GM21515 (cell line): Measurements from ENCODE around the gene VKORC1.

Experiments used
- ATAC-seq: cut with Tn5 transposase; IDR thresholded peaks from one replicate; pipeline ENCODE4 v1.9.1; 2021; ENCODE audit not compliant: unreplicated experiment

Gene VKORC1

DNA sequence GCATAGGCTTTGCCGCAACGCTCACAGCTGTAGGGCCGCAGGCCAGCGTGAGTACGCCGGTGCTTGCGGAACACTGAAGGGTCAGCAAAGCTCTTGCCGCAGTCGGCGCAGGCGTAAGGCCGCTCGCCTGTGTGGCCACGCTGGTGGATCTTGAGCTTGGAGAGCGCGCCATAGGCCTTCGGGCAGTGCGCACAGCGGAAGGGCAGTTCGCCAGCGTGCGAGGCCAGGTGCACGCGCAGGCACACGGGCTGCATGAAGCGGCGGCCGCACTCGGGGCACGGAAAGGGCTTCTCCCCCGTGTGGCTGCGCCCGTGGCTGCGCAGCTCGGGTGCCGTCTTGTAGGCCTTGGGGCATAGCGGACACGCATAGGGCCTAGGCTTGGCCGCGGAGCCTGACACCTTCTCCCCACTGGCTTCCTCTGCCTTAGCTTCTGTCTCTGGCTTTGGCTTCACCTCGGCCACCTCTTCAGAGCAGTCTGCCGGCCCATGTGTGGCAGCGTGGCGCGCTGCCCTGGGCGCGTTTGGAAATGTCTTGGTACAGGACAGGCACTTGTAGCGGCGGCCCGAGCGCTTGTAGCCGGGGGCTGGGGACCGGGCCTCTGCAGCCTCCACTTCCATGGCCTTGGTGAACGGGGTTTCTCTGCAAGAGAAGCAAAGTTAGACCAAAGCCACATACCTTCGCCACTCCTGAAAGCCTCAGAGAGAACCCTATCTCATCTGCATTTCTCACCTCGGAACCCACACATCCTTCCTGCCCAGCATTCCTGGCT lies 30.6 kb downstream of the VKORC1 start:
- ATAC-seq: no peak

DNA sequence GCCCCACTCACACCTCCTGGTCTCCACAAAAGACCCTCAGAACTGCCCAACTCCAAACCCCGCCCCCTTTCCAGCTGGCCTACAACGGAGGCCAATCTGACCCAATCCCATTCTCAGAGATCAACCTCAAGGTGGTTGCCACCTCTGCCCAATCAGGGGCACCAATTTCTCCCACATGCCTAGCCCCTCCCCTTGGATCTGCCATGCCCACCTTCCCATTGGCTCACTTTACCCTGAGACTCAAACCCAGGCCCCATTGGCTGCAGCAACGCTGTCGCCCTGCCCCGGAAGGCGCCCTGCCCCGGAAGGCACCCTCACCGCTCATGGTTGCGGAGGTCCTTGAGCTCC lies 31.1 kb downstream of the VKORC1 start:
- ATAC-seq: no peak

DNA sequence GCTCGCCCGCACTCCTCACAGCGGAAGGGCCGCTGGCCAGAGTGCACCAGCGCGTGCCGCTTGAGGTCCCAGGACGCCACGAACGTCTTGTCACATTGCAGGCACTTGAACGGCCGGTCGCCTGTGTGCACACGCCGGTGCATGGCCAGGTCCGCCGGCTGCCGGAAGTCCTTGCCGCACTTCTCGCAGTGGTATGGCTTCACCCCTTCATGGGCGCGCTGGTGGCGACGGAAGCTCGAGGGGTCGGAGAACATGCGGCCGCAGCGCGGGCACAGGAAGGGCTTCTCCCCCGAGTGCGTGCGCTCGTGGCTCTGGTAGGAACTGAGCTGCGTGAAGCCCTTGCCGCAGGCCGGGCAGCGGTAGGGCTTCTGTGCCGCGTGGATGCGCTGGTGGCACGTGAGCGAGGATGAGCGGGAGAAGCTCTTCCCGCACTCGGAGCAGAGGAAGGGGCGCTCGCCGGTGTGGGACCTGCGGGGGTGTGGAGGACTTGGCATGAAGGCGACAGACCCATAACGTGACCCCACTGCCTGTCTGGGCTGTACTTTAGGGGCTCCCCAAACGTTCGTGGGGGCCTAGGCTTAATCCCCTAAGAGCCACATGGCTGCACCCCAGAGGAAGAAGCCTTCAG lies 32.7 kb downstream of the VKORC1 start:
- ATAC-seq: no peak

DNA sequence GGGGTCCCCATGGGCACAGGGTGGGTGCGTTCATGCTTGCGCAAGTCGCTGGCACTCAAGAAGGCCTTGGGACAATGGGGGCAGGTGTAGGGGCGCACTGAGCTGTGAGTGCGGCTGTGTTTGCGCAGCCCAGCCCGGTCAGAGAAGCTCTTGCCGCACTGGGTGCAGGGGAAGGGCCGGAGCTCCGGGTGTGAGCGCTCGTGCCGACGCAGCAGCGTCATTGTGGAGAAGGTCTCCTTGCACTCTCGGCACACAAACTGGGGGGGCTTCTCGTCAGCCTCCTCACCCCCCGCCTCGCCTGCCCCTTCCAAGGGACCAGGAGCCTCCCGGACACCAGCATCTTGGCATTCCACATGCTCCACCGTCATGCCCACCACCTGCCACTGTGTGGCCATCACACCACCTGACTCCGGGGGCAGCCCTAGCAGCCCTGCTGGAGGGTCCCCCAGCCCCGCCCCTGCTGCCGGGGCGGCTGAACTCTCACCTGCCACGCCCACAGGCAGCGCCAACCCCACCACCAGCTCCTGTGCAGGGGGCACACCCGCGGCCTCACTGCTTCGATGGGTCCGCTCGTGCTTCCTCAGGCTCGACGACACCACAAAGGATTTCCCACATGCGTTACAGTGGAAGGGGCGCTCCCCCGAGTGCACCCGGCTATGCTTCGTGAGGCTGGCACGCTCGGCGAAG lies 33.3 kb downstream of the VKORC1 start:
- ATAC-seq: no peak

DNA sequence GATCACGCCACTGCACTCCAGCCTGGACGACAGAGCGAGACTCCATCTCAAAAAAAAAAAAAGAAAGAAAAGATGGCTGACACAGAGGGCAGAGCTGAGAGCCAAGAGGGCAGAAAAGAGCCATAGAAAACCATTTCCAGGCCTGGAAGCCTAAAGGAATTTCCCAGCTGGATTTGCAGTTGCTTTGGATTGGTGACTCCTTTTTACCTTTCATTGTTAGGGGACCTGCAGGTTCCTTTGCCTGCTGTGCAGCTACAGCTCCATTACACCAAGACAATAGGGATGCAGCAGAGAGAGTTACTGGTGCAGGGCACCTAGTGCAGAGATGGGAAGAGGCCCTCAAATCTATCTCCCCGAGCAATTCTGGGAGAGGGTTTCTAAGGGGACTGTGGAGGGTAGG lies 39.0 kb downstream of the VKORC1 start:
- ATAC-seq: no peak

DNA sequence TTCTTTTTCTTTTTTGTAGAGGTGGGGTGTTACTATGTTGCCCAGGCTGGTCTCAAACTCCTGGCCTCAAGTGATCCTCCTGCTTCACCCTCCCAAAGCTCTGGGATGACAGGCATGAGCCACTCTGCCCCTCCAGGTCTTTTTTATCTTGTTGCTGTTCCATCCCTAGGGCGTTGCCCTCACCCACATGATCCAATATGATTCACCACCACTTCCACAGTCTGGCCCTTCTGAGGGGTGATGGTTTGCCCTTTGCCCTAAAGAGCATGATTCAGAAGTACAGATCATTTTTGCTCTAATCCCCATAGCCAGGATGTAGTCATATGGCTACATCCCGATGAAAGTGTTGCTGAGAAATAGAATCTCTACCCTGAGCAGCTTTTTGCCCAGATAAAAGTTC lies 42.5 kb downstream of the VKORC1 start:
- ATAC-seq: no peak

DNA sequence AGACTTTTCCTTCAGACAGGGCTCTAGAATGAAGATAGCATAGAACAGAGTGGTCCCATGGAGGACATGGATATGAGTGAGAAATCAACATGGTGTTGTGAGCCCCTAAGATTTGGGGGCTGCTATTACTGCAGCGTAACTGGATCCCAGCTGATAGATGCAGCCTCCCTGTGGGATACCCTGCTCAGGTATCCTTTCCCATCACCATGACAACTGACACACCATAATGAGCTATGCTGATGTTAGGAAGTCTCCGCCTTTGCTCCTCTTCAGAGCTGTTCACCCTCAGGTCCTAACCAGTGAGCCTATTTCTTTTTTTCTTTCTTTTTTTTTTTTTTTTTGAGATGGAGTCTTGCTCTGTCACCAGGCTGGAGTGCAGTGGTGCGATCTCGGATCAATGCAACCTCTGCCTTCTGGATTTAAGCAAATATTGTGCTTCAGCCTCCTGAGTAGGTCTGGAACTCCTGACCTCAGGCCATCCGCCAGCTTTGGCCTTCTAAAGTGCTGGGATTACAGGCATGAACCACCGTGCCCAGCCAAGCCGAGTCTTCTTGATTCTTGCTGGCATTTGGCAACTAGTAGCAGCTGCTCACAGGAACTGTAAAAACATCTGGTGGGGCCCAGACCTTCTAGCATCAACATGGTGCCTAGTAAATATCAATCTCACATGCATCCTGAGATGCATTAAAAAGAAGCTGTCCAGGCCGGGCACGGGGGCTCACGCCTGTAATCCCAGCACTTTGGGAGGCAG lies 44.1 kb downstream of the VKORC1 start:
- no peak for ATAC-seq

DNA sequence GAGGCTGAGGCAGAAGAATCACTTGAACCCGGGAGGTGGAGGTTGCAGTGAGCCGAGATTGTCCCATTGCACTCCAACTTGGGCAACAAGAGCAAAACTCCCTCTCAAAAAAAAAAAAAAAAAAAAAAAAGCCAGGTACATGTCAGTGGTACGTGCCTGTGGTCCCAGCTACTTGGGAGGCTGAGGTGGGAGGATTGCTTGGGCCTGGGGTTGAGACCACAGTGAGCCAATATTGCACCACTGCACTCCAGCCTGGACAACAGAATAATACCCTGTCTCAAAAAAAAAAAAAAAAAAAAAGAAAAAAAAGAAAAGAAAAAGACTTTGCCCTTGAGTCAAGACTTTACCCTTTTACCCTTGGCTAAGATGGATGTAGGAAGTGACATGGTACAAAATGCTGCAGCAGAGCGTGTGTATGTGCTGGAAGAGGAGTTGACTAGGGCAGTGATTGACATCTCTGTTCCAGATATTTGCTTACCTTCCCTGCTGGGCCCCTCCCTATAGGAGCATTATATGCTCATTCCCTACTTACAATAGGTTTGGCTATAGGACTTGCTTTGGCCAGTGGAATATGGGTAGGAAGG lies 50.6 kb downstream of the VKORC1 start:
- no peak for ATAC-seq

DNA sequence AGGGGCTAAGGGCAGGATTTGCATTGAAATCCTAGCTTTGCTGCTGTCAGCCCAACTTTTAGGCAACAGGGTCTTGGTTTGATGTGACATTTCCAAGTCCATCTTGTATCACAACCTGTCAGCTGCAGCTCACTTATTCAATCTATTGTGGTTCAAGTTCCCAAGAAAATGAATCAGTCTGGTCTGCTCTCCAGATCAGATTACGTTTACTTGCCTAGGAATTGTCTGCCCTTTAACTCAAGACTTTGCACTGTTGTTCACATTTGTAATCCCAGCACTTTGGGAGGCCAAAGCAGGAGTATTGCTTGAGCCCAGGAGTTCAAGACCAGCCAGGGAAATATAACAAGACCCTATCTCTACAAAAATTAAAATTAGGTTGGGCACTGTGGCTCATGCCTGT lies 51.2 kb downstream of the VKORC1 start:
- no peak for ATAC-seq

DNA sequence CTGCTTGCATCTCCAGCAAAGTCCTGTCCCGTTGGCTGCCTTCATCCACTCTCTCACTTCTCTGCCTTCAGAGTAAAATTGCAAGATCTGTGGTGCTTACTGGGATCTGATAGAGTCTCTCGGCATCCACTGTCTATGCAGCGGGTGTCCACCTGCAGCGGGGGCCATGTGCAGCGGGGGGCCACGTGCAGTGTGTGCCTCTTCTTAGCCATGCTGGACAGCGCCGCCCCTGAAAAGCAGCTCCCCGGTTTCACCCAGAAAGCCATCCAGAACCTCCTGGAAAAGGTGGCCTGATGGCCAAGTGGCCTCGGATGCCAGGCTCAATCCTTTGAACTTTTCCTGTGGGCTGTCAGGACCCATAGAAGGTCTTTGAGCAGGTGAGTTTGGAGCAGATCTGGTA lies 51.7 kb downstream of the VKORC1 start:
- no peak for ATAC-seq
